HG02885 (cell line): ENCODE results near the gene MEGF10.

ENCODE experiments used
- ATAC-seq: cut with Tn5 transposase; IDR thresholded peaks from one replicate; pipeline ENCODE4 v1.9.1; 2021; ENCODE audit warnings: mild to moderate bottlenecking; ENCODE audit not compliant: unreplicated experiment, poor library complexity

The MEGF10 gene

DNA sequence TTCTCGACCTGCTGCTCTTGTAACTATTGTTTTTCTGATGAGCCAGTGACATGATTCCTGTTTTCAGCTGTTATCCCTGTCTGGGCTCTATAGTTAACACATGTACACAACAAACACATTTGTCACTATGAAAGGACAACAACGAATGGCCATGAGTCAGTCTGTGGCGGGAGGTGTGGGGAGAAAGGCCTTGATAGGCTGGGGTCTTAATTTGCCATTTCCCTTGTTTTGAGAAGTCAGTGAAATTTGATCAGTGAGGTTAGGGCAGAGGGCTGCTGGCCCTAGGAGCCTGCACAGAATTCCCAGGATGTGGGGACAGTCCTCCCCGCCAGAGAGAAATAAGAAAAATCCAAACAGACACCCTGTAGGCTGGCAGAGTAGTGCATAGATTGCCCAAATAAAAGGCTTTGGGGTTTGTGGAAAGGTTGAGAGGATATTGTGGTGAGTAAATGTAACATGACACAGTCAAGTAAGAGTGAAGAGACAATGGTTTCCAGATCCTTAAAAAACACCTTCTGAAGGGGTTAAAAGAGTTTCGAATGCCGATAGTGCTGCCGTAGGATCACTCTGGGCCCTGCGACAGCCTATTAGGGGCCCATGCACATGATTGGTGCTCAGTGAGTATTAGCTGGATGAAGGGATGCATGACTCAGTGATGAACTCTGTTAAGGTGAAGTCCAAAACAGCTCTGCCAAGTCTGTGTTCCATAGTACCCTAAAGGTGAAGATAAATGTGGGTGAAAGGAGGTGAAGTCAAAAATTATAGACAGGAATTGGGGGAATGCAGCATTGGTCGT lies 115.9 kb downstream of the MEGF10 start:
- no peak for ATAC-seq

DNA sequence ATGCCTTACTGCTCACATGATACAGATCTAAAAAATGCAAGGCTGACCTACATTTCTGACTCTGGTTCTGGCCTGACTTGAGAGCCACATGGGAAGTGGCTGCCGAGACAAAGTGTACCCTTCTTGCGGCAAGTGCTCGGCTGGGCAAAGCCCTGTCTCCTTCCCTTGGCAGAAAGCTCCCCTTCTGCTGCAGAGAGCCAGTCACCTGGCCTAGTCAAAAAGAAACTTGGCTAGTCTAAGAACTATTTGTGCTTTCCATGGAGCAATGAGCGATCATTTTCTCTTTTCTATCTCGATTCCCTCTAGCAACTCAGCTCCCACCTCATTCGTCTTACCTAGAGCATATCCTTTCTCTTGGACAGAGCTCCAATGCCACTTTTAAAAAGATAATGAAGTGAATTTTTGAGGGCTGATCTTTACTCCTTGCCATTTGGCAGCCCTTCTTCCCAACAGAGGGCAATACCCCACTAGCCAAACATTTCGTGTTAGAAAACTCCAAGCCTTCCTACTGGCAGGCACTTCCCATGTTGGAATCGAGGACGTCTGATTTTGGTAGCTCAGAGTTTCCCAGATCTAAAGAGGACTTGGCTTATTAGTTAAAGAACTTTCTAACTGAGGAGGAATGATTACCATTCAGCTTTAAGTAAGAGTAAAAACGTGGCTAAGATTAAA lies 118.8 kb downstream of the MEGF10 start:
- no peak for ATAC-seq

DNA sequence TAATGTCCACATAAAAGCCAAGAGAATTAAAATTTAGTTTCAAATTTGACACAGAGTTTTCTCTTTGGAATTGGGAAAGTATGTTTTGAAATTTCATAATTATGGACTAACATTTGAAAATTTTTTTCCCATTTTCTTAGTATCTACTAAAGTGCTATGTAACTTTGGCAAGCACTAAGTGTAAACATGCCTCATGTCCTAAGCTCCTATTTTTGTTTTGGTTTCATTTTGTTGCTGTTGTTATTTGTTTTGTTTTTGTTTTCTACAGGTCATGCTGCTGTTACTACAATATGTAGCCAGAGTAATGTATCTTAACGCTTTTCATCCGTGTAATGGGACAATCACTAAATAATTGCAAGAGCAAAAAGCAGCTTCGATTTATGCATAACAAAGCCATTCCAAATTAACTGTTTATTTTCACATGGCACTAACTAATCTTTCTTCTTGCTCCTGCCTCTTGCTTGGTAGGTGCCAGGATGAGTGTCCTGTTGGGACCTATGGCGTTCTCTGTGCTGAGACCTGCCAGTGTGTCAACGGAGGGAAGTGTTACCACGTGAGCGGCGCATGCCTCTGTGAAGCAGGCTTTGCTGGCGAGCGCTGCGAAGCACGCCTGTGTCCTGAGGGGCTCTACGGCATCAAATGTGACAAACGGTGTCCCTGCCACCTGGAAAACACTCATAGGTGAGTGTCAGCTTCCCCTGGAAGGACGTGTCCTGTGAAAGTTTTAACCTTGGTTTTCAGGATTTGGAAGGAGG lies 119.5 kb downstream of the MEGF10 start:
- ATAC-seq = no peak

DNA sequence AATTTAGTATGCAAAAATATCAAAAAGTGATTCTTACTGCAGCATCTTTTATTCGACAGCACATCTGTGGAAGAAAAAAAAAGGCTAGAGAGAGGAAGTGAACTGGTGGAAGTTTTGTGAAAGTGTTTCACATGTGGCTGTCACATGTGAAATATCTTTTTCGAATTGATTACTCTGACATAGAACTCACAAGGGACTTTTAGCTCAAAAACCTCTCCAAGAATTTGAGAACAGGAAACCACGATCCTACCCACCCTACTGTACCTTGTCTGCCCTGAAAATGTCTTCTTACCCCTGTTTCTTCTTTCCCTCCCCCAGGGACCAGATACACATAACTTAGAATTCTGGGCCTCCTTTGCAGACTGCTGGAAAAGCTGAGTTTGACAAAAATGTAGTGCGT lies 120.4 kb downstream of the MEGF10 start:
- peak; percentile 76 for ATAC-seq

DNA sequence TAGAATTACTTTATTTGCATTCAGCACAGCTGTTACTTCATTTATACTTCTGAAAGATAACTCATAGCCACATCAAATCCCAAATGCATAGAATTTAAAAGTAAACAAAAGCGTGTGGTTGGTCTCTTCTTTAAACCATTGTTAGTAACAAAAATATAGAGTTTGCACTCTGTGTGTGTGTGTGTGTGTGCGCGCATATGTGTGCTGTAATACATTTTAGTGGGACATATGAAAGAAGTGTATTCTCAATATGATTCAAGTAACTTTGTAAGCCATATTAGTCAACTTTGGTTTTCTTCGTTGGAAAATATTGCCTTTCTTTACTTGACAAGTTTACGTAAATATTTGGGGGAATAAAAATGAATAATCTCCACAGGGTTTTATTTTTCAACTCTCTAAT lies 120.8 kb downstream of the MEGF10 start:
- peak; percentile 31 for ATAC-seq

DNA sequence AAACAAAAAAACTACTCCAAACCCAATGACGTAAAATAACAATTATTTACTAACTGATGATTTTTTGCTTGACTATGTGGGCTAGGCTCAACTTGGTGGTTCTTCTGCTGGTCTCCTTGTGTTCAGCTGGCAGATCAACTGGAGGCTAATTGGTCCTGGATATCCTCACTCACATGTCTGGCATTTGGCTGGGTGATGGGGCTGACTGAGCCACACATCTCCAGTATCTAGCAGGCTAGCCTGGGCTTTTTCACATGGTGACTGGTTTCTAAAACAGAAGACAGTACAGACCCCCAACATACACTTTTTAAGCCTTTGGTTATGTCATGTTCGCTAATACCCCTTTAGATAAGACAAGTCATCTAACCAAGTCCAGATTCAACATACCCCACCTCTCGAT lies 122.1 kb downstream of the MEGF10 start:
- no peak for ATAC-seq

DNA sequence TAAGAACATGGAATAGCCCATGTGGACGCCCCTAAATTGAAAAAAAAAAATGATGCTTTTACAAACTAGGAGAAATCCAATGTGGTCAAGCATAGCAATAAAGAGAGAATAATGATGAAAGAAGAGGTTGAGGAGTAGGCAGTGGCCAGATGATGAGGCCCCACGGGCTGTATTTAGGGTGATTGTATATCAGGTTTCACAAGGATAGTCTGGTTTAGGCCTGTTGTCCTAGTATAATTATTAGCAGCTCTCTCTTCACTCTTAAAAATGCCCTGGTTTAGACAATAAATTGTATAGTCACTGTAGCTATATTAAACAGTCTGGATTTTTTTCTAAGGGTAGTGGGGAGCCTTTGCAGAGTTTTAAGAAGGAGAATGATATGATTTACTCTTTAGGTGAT lies 124.4 kb downstream of the MEGF10 start:
- no peak for ATAC-seq

DNA sequence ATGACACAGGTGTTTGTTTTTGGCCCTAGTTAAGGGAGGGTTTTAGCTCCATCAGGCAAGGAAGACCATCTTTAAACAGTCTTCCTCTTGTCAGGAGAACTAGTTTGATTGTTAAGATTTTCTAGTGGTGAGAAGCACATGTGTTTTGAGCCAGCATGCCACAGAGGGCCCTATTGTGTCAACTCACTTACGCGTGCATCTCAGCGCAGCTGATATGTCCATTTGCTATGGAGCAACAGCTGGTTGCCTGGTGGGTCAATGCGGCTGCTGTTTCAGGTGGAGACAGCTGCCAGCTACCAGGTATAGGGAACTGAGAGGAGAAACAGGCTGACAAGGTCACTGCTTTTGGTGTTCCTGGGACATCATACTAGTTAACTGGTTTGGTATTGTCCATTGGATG lies 126.3 kb downstream of the MEGF10 start:
- ATAC-seq = no peak

DNA sequence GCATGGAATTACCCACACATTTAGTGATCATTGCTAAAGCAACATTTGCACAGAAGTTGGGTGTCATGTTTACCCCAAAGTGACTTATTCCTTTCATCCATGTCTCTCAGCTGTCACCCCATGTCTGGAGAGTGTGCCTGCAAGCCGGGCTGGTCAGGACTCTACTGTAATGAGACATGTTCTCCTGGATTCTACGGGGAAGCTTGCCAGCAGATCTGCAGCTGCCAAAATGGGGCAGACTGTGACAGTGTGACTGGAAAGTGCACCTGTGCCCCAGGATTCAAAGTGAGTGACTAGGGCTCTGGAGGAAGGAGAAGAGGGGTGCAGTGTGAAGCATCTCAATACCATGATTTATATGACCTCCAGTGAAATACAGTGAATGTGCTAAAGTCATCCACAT lies 126.9 kb downstream of the MEGF10 start:
- ATAC-seq = no peak

DNA sequence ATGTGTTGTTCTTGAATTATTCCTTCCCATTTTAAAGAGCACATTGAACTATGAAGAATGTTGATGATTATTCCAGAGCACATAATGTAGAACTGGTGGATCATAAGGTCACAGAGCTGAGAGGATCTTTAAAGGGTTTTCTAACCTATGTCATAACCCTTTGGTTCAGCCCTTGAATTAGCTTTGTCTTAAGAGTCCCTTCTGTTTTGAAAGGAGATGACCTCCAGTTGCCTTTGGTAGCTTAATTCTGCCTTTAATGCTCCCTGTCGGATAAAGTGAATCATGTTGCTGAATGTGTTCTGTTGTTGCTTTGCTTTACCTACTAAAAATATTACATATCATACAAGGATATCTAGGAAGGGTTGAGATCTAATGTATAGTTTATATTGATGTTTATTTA lies 127.8 kb downstream of the MEGF10 start:
- ATAC-seq = no peak

DNA sequence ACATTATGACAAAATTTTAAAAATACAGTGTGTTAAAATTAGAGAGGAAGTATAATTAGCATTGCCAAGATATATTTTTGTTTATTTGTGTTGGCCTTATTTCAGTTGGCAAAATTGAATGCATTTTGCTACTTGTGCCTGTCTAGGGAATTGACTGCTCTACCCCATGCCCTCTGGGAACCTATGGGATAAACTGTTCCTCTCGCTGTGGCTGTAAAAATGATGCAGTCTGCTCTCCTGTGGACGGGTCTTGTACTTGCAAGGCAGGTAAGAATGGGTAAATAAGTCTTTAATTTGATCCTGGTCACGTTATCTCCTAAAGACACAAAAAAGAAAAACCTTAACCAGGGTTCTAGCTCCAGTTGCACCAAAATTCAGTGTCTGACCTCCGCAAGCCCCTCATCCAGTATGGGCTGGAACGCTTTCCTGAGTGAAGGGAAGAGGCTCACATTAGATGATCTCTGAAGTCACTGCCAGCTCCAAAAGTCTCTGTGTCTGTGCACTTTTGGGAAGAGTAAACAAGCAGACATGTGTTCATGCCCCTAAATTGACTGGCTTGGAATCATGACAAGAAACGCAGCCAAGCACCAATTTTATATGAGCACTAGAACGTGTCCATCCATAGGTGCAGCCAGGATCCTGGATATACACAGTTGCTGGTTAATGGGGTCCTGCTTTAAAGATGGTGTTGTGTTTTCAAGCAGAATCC lies 128.5 kb downstream of the MEGF10 start:
- ATAC-seq = no peak

DNA sequence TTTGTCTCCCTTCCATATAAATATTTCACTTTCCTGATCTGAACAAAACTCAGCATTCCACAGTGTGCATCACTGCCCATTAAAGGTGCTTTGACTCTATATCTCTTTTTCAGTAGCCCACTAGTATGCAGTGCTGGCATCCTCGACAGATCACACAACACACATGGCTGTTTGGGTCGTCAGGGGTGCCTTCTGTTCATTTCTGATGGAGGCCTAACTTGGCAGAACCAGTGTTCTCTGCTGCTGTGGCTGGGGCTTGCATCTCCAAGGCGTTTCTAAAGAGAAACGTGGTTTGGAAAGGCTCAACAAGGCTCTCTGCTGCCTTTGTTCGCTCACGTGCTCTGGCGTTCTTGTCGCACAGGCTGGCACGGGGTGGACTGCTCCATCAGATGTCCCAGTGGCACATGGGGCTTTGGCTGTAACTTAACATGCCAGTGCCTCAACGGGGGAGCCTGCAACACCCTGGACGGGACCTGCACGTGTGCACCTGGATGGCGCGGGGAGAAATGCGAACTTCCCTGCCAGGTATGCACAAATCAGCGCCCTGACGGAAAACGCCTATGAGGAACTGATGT lies 129.2 kb downstream of the MEGF10 start:
- ATAC-seq = no peak

DNA sequence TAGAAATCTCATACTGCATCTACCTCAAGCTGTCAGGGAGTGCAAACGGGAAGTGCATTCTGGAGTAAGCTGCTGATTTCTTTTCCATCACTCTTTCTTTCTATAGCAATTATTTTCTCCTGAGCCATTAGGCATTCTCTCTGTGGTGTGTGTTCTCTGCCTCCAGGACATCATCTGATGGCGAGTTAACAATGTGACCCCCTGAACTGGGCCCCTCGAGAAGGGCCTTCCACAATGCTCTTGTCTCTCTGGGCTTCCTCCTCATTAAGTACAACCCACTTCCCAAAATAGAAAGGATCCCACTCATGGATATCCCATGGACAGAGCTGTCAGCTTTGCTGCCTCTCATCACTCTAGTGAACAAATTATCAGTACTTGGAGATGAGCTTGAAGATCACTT lies 130.2 kb downstream of the MEGF10 start:
- ATAC-seq = no peak

DNA sequence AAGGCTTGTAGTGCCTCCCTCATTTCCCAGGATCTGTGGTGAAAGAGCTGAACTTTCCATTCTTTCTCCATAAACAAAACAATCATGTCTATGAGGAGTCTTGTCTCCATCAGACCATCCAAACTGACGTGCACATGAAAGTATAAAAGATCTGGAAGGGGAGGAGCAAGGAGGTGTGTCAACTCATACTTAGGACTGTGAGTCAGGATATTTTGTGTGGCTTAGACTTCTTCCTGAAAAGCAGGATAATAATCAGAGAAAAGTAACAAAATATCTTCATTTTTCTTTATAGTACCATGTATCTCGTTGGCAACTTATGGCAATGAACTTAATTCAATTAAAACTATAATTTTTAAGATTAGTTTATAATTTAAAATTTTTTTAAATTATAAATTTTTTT lies 130.9 kb downstream of the MEGF10 start:
- ATAC-seq = no peak

DNA sequence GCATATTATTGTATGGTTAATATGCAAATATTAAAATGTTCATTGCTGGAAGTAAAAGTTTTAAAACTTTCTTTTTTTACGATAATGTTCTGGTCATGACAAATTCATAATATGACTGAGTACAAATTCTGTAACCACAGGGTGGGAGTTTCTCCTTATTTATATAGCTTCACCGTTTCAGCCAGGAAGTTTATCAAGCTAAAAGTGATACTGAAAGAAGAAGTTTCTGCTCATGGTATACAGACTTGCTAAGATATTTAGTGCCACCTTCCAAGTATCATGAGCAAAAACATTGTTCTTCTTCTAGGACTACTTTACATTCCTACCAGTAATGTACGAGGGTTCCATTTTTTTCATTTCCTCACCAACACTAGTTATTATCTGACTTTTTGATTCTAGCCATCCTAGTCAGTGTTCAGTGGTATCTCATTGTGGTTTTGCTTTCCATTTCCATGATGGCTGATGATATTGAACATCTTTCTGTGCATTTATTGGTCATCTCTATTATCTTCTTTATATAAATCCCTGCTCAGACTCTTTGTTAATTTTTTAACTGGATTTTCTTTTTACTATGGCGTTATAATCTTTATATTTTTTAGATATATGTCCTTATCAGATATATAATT lies 132.7 kb downstream of the MEGF10 start:
- ATAC-seq = peak; percentile 83

DNA sequence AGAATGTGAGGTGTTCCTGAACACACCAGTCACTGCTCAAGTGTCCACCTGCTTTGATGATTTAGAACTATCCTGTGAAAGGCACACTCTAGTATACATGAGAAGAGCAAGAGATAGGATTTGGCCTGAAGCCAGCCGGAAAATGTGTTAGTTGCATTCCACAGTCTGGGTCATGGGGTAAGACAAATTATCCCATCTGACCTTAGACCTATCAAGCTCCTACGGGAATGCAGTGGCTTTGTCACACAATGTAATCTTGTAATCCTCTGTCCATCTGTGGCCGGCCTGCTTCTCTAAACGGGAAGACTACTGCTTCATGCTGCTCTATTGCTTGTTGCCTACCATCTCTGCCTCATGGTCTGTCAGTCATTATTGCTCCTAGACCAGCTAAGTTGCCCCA lies 134.4 kb downstream of the MEGF10 start:
- ATAC-seq = no peak

DNA sequence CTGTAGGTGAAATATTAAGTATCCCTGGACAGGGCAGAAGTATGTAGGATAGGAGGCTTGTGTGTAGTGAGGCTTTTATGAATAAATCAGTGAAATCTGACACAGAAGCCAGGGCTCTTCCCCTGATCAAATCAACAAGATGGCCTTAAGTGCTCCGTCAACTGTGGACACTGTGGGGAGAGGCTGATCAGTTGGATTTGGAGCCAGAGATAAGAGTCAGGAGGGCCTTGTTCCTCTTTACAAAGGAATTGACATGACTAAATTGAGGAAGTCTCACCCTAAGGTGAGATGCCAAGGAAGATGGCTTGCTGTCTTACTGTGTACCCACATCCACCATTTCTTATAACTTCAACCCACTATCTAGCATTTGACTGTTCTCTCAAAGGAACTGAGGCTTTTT lies 135.3 kb downstream of the MEGF10 start:
- ATAC-seq = no peak

DNA sequence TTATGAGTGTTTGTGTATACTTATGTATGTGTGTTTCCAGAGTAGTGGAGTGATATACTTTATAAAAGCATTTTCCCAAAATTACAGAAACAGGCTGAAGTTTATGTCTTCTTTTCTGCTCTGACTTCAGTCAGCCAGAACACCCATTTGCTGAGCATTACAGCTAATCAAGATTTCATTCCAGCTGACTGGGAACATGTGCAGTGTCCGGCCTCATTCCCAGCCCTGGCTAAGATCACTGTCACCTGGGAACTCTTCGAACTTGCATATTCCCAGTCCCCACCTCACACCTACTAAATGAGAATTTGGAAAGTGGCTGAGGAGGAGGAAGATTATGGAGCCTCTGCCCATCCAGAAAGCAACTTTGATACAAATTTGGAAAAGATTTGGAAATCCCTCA lies 136.1 kb downstream of the MEGF10 start:
- no peak for ATAC-seq

DNA sequence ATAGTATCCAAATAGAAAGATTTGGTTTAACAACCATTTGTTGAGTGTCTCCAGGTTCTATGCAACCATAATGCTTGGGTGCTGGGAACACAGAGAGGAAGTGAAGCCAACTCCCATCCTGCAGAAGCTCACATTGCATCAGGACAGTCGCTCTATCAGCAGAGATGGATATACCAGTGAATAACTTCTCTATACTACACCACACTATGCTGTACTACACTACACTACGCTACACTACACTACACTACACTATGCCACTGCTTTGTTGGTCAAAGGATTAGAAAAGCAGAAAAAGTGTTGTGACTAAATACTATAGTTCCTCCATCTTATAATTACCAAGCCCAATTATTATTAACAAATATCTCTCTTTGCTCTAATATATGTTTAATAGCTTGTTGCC lies 137.7 kb downstream of the MEGF10 start:
- no peak for ATAC-seq

DNA sequence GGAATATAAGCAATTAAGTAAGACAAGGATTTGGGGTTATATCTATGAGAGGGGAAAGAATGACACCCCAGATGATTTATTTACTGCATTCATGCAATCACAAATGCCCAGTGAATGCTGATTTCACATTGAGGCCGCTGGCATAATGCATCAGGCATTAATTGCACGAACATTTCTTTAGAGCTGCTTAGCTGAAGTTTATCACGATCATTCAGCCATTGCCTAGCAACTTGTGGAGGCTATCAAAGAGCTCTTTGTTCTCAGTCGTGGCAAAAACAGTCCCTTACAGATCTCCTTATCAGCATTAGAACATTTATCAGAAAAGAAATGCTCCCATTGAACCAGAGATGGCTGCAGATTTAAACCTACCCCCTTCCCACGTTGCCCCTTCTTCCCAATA lies 138.2 kb downstream of the MEGF10 start:
- ATAC-seq = no peak
